ENCODE data around the gene IQCH.

The IQCH gene

GRCh38 chr15:67394873-67395639 is 140.5 kb downstream of the IQCH start:
- no peak for DNase-seq (ENCODE audit: low read depth in 2 of 2)

GRCh38 chr15:67396114-67396513 is 141.5 kb downstream of the IQCH start:
- DNase-seq (ENCODE audit: low read depth in 2 of 2): no peak

GRCh38 chr15:67397139-67397538 is 142.6 kb downstream of the IQCH start:
- DNase-seq (ENCODE audit: low read depth in 2 of 2): no peak

GRCh38 chr15:67399925-67400324 is 145.3 kb downstream of the IQCH start:
- DNase-seq (ENCODE audit: low read depth in 2 of 2): no peak

- DNase-seq (ENCODE audit: low read depth in 2 of 2): no peak
Measured at GRCh38 chr15:67400890-67401289, 146.3 kb downstream of the IQCH start.

- DNase-seq (ENCODE audit: low read depth in 2 of 2): no peak
Measured at GRCh38 chr15:67401336-67401735, 146.8 kb downstream of the IQCH start.

GRCh38 chr15:67403428-67404154 is 149.0 kb downstream of the IQCH start:
- DNase-seq (ENCODE audit: low read depth in 2 of 2): no peak

GRCh38 chr15:67405208-67406191 is 150.9 kb downstream of the IQCH start:
- DNase-seq (ENCODE audit: low read depth in 2 of 2): no peak

- DNase-seq (ENCODE audit: low read depth in 2 of 2): no peak
Measured at GRCh38 chr15:67406257-67406861, 151.8 kb downstream of the IQCH start.

- no peak for DNase-seq (ENCODE audit: low read depth in 2 of 2)
Measured at GRCh38 chr15:67407786-67408185, 153.2 kb downstream of the IQCH start.

- DNase-seq (ENCODE audit: low read depth in 2 of 2): no peak
Measured at GRCh38 chr15:67409175-67409574, 154.6 kb downstream of the IQCH start.

GRCh38 chr15:67411486-67411885 is 156.9 kb downstream of the IQCH start:
- no peak for DNase-seq (ENCODE audit: low read depth in 2 of 2)

GRCh38 chr15:67413770-67414390 is 159.3 kb downstream of the IQCH start:
- no peak for DNase-seq (ENCODE audit: low read depth in 2 of 2)

- DNase-seq (ENCODE audit: low read depth in 2 of 2): no peak
Measured at GRCh38 chr15:67415181-67415580, 160.6 kb downstream of the IQCH start.

GRCh38 chr15:67416891-67417290 is 162.3 kb downstream of the IQCH start:
- no peak for DNase-seq (ENCODE audit: low read depth in 2 of 2)

- no peak for DNase-seq (ENCODE audit: low read depth in 2 of 2)
Measured at GRCh38 chr15:67419705-67420104, 165.1 kb downstream of the IQCH start.

- no peak for DNase-seq (ENCODE audit: low read depth in 2 of 2)
Measured at GRCh38 chr15:67420137-67420536, 165.6 kb downstream of the IQCH start.

- no peak for DNase-seq (ENCODE audit: low read depth in 2 of 2)
Measured at GRCh38 chr15:67421105-67421504, 166.5 kb downstream of the IQCH start.

- DNase-seq (ENCODE audit: low read depth in 2 of 2): no peak
Measured at GRCh38 chr15:67422296-67422695, 167.7 kb downstream of the IQCH start.

GRCh38 chr15:67433495-67434099 is 179.0 kb downstream of the IQCH start:
- DNase-seq (ENCODE audit: low read depth in 2 of 2): peak; percentile 5 to 17
